B cell (primary cell): ENCODE measurements around the gene ACAD11. TPM values are rescaled to one million over a fixed set of nuclear protein-coding genes. Genes with fewer than 3 reads are reported as not detected.

ENCODE experiments used
- ATAC-seq: fragments of 200-7000 bp; cut with Tn5 transposase; one replicate; pipeline ENCODE4 v1.10.0; 2021; ENCODE audit warnings: low read depth, mild to moderate bottlenecking, moderate number of reproducible peaks, moderate library complexity
- CTCF ChIA-PET: fragments of 350-600 bp; sonication (Branson Sonifier 250); formaldehyde crosslinking; loops from one replicate; lab custom pipeline; 2021; ENCODE audit warnings: antibody characterized with exemption, inconsistent platforms; lab: Charles Lee
- POLR2A ChIA-PET: fragments of 350-600 bp; sonication (Branson Sonifier 250); formaldehyde crosslinking; loops from one replicate; lab custom pipeline; 2021; ENCODE audit warnings: antibody characterized with exemption; lab: Charles Lee
- DNase-seq: peaks from one replicate; pipeline ENCODE4 v3.0.0; 2013
- H2AFZ ChIP-seq: 2 replicates; pipeline ENCODE4 v1.6.1; 2012; ENCODE audit warnings: mild to moderate bottlenecking, low read depth, low read length; ENCODE audit not compliant: insufficient read depth, poor library complexity, severe bottlenecking
- H3K27ac ChIP-seq, 2 donors: 1 replicate in 1 of 2; 2 replicates in 1 of 2; pipeline ENCODE4 v1.5.1; 2012 to 2013; ENCODE audit warnings: low read length in 2 of 2, mild to moderate bottlenecking in 2 of 2, moderate library complexity in 1 of 2
- H3K27me3 ChIP-seq, 4 experiments: fragments of 200-600 bp in 1 of 4; sonication (generic) in 1 of 4; replicated peaks in 1 of 4; 1 replicate in 2 of 4; 2 replicates in 2 of 4; pipeline versions ENCODE4 v1.6.1 to v1.7.0; 2013 to 2016; ENCODE audit warnings: low read length in 3 of 4, mild to moderate bottlenecking in 2 of 4, mixed read lengths in 1 of 4, moderate library complexity in 1 of 4; ENCODE audit not compliant: insufficient read depth in 4 of 4, control insufficient read depth in 3 of 4; ENCODE audit errors: control extremely low read depth in 1 of 4
- H3K36me3 ChIP-seq, 2 experiments: replicated peaks in 1 of 2; 1 replicate in 1 of 2; 2 replicates in 1 of 2; pipeline versions ENCODE4 v1.6.1 to v1.7.1; 2013; ENCODE audit warnings: low read length in 1 of 2; ENCODE audit not compliant: insufficient read depth in 2 of 2, control insufficient read depth in 1 of 2; ENCODE audit errors: control extremely low read depth in 1 of 2, extremely low read depth in 1 of 2
- H3K4me1 ChIP-seq, 2 donors: fragments of 200-600 bp in 1 of 2; sonication (generic) in 1 of 2; 1 replicate in 1 of 2; 2 replicates in 1 of 2; pipeline versions ENCODE4 v1.5.1 to v1.6.1; 2013 to 2017; ENCODE audit warnings: low read length in 2 of 2; ENCODE audit not compliant: control insufficient read depth in 2 of 2, insufficient read depth in 2 of 2
- H3K4me2 ChIP-seq: replicated peaks from 2 replicates; pipeline ENCODE3; 2012; ENCODE audit warnings: mild to moderate bottlenecking, low read depth, low read length; ENCODE audit not compliant: poor library complexity, severe bottlenecking
- H3K4me3 ChIP-seq, 5 experiments: fragments of 200-600 bp in 1 of 5; sonication (generic) in 1 of 5; 1 replicate in 3 of 5; 2 replicates in 2 of 5; pipeline versions ENCODE4 v1.5.1 to v1.7.0; 2011 to 2016; ENCODE audit warnings: low read length in 4 of 5, mild to moderate bottlenecking in 4 of 5, low read depth in 2 of 5, control low read depth in 1 of 5, moderate library complexity in 1 of 5; ENCODE audit not compliant: insufficient read depth in 1 of 5; ENCODE audit errors: control extremely low read depth in 1 of 5, extremely low read depth in 1 of 5
- H3K79me2 ChIP-seq: fragments of 200-600 bp; sonication (generic); one replicate; pipeline ENCODE4 v1.6.0; 2016; ENCODE audit warnings: low read length; ENCODE audit not compliant: control insufficient read depth, insufficient read depth
- H3K9ac ChIP-seq: fragments of 200-600 bp; sonication (generic); 2 replicates; pipeline ENCODE4 v1.6.1; 2017; ENCODE audit warnings: mild to moderate bottlenecking, low read length, moderate library complexity
- H3K9me3 ChIP-seq, 3 donors: one replicate each; pipeline versions ENCODE4 v1.6.1 to v1.7.1; 2013; ENCODE audit warnings: low read length in 2 of 3; ENCODE audit not compliant: control insufficient read depth in 2 of 3, insufficient read depth in 1 of 3; ENCODE audit errors: control extremely low read depth in 1 of 3
- H4K20me1 ChIP-seq: 2 replicates; pipeline ENCODE4 v1.6.0; 2012; ENCODE audit warnings: mild to moderate bottlenecking, low read length; ENCODE audit not compliant: insufficient read depth, control insufficient read depth, poor library complexity, severe bottlenecking
- H3K27ac Mint-ChIP-seq: one replicate; pipeline ENCODE4 v1.8.0; 2021; ENCODE audit warnings: mixed read lengths
- H3K27me3 Mint-ChIP-seq: one replicate; pipeline ENCODE4 v1.8.0; 2021; ENCODE audit warnings: mixed read lengths
- H3K4me1 Mint-ChIP-seq: one replicate; pipeline ENCODE4 v1.8.0; 2021; ENCODE audit warnings: mixed read lengths
- H3K4me3 Mint-ChIP-seq: one replicate; pipeline ENCODE4 v1.8.0; 2021; ENCODE audit warnings: mixed read lengths
- H3K9me3 Mint-ChIP-seq: one replicate; pipeline ENCODE4 v1.8.0; 2022; ENCODE audit warnings: mixed read lengths; ENCODE audit not compliant: insufficient read depth
- CTCF ChIP-seq: fragments of 200-600 bp; IDR thresholded peaks from one replicate; pipeline ENCODE4 v1.8.0; 2022; ENCODE audit warnings: antibody characterized with exemption, mild to moderate bottlenecking
- EZH2 ChIP-seq: IDR thresholded peaks from 2 replicates; pipeline ENCODE4 v1.6.1; 2012; ENCODE audit warnings: borderline replicate concordance, low read depth, mild to moderate bottlenecking, moderate library complexity, low read length; ENCODE audit not compliant: insufficient read depth, poor library complexity, severe bottlenecking
- WGBS: methylation state at CpG from one replicate; pipeline ENCODE4 v1.1.5; 2013; ENCODE audit warnings: missing lambda C conversion rate; ENCODE audit not compliant: insufficient coverage; 5-methylcytosine and 5-hydroxymethylcytosine counted together
- intact Hi-C: fragments of 100-400 bp; cut with micrococcal nuclease; formaldehyde crosslinking; loops from one replicate; pipeline ENCODE4 v1.10.0; 2022
- polyA plus RNA-seq: library from polyadenylated mRNA; depleted of rRNA; stranded (reverse); fragments of >200 nt; gene quantifications from 2 replicates; pipeline ENCODE4 v1.2.3, GENCODE V29; 2012
- total RNA-seq, 2 donors: library from RNA; stranded (reverse); fragments of 120-200 nt in 1 of 2; gene quantifications; 1 replicate in 1 of 2; 2 replicates in 1 of 2; pipeline versions ENCODE4 v1.2.3 to v1.2.4, GENCODE V29; 2013 to 2022

Gene ACAD11
- total and polyA plus RNA-seq, 2 donors (not counting 1 experiment from before 2014, with no cell fraction given) = 23.4 to 26.9 TPM

- WGBS = no CpG with 5 or more reads among the region's 3 CpGs
Measured at GRCh38 chr3:132539681-132540080, 119.9 kb downstream of the ACAD11 start.

DNA sequence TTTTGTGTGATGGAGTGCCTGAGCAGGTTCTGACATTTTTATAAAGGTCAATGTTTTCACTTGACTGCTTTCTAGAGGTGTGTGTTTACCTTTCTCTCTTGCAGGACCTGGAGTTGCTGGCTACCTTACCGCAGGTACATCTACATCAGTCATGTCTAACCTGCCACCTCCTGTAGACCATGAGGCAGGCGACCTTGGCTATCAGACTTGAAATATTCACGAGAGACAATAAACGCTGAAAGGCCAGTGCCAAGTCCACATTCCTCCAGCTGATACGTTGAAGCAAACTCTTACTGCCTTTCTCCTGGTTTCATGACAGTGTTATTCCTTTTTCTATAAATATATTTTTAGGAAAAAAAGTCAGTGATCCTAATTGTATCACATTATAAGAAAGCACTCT lies 121.5 kb downstream of the ACAD11 start:
- DNase-seq (no peak), ATAC-seq (no peak)
- ChIA-PET POLR2A (no interaction called here), CTCF (interaction anchor here (1.2 to 7.9 kb wide), 2 partner anchors 103 to 107 kb away, joined by 3 to 86 read pairs; no protein-coding TSS in a partner anchor)
- intact Hi-C loops = loop anchor here (10.0 kb wide), 1 partner anchor 847 kb away; no protein-coding TSS in a partner anchor
- Histone ChIP-seq H3K79me2 (no peaks in the 10 kb centered on the region), H3K9ac (no peak overlapping the region), H3K4me1 (no peaks in the 10 kb centered on the region), H4K20me1 (no peaks in the 10 kb centered on the region), H3K27ac (no peak overlapping the region), H3K4me3 (no peak overlapping the region), H3K4me2 (no peak overlapping the region), H3K36me3 (peaks cover 23 to 64% of the 10 kb centered on the region in 2 experiments), H3K9me3 (no peaks in the 10 kb centered on the region), H2AFZ (no peak overlapping the region), H3K27me3 (no peaks in the 10 kb centered on the region)
- TF ChIP-seq EZH2 (no peak), CTCF (no peak)
- H3K9me3 Mint-ChIP-seq = no peaks in the 10 kb centered on the region
- H3K4me3 Mint-ChIP-seq = no peak overlapping the region
- no peaks in the 10 kb centered on the region for H3K27me3 Mint-ChIP-seq
- no peak overlapping the region for H3K27ac Mint-ChIP-seq
- no peaks in the 10 kb centered on the region for H3K4me1 Mint-ChIP-seq
- WGBS = 100% methylated on average over 4 of the region's 5 CpGs

More at GRCh38 chr3:132539681-132540080, 119.9 kb downstream of the ACAD11 start:
- ChIA-PET CTCF (interaction anchor here (7.9 kb wide), 1 partner anchor 101 kb away, joined by 86 read pairs; no protein-coding TSS in a partner anchor), POLR2A (no interaction called here)
- intact Hi-C loops = loop anchor here (10.0 kb wide), 1 partner anchor 845 kb away; no protein-coding TSS in a partner anchor
- Histone ChIP-seq H3K36me3 (peaks cover 19 to 51% of the 10 kb centered on the region in 2 experiments), H2AFZ (no peak overlapping the region), H3K27me3 (no peaks in the 10 kb centered on the region), H3K4me1 (no peaks in the 10 kb centered on the region), H3K9me3 (no peaks in the 10 kb centered on the region), H3K9ac (no peak overlapping the region), H3K4me2 (no peak overlapping the region), H3K27ac (no peak overlapping the region), H3K79me2 (no peaks in the 10 kb centered on the region), H4K20me1 (no peaks in the 10 kb centered on the region), H3K4me3 (no peak overlapping the region)
- Mint-ChIP-seq H3K4me3 (no peak overlapping the region), H3K9me3 (no peaks in the 10 kb centered on the region), H3K4me1 (no peaks in the 10 kb centered on the region), H3K27ac (no peak overlapping the region), H3K27me3 (no peaks in the 10 kb centered on the region)
- TF ChIP-seq CTCF = no peak
- TF ChIP-seq EZH2 = no peak
- no peak for ATAC-seq
- no peak for DNase-seq
